Hepatocyte (in vitro differentiated cells): ENCODE measurements around the gene LYSMD4. TPM values are rescaled to one million over a fixed set of nuclear protein-coding genes. Genes with fewer than 3 reads are reported as not detected.
A peak's percentile ranks its signal among the peaks of the same experiment; 100 is the strongest.
"Not testable (repeated sequence)": the region's sequence is repeated elsewhere in the genome, so short reads cannot be mapped to it uniquely, and the experiment has no call there.

Experiments used
- DNase-seq: peaks from one replicate; pipeline ENCODE4 v3.0.0-alpha.2; 2016; ENCODE audit warnings: low spot score
- H2AFZ ChIP-seq: fragments of 200-600 bp; sonication (generic); 2 replicates; pipeline ENCODE4 v1.6.0; 2016; ENCODE audit warnings: antibody characterized with exemption, mild to moderate bottlenecking
- H3K27ac ChIP-seq: fragments of 200-600 bp; sonication (generic); 2 replicates; pipeline ENCODE4 v1.5.1; 2016; ENCODE audit warnings: mild to moderate bottlenecking
- H3K27me3 ChIP-seq: fragments of 200-600 bp; sonication (generic); 2 replicates; pipeline ENCODE4 v1.6.1; 2016
- H3K36me3 ChIP-seq: fragments of 200-600 bp; sonication (generic); replicated peaks from 2 replicates; pipeline ENCODE4 v1.5.1; 2016; ENCODE audit warnings: low read depth; ENCODE audit not compliant: insufficient read depth
- H3K4me1 ChIP-seq: fragments of 200-600 bp; sonication (generic); 2 replicates; pipeline ENCODE4 v1.5.1; 2016; ENCODE audit warnings: mild to moderate bottlenecking, moderate library complexity; ENCODE audit not compliant: insufficient read depth
- H3K4me2 ChIP-seq: fragments of 200-600 bp; sonication (generic); 2 replicates; pipeline ENCODE4 v1.6.0; 2016
- H3K4me3 ChIP-seq: fragments of 200-600 bp; sonication (generic); 2 replicates; pipeline ENCODE4 v1.5.1; 2016; ENCODE audit warnings: mild to moderate bottlenecking
- H3K79me2 ChIP-seq: fragments of 200-600 bp; sonication (generic); 2 replicates; pipeline ENCODE4 v1.6.0; 2017; ENCODE audit warnings: mild to moderate bottlenecking
- H3K9me2 ChIP-seq: fragments of 200-600 bp; sonication (generic); replicated peaks from 2 replicates; pipeline ENCODE4 v1.6.0; 2017; ENCODE audit warnings: mild to moderate bottlenecking; ENCODE audit not compliant: insufficient read depth
- H3K9me3 ChIP-seq: fragments of 200-600 bp; sonication (generic); 2 replicates; pipeline ENCODE4 v1.5.1; 2016; ENCODE audit warnings: low read depth, mild to moderate bottlenecking
- H4K20me1 ChIP-seq: fragments of 200-600 bp; sonication (generic); 2 replicates; pipeline ENCODE4 v1.6.0; 2016; ENCODE audit warnings: mild to moderate bottlenecking; ENCODE audit not compliant: insufficient read depth, poor library complexity, severe bottlenecking
- CTCF ChIP-seq: fragments of 200-600 bp; sonication (generic); IDR thresholded peaks from 2 replicates; pipeline ENCODE4 v1.5.1; 2016; ENCODE audit warnings: antibody characterized with exemption, mild to moderate bottlenecking; ENCODE audit not compliant: poor library complexity
- EZH2 ChIP-seq: fragments of 200-600 bp; sonication (generic); IDR thresholded peaks from 2 replicates; pipeline ENCODE4 v1.6.1; 2016; ENCODE audit warnings: antibody characterized with exemption, mild to moderate bottlenecking, borderline replicate concordance
- EZH2phosphoT487 ChIP-seq: fragments of 200-600 bp; sonication (generic); IDR thresholded peaks from one replicate; pipeline ENCODE4 v1.6.1; 2018; ENCODE audit warnings: antibody characterized with exemption, mild to moderate bottlenecking, low read depth, moderate library complexity; ENCODE audit not compliant: unreplicated experiment, severe bottlenecking
- WGBS: methylation state at CpG from one replicate; pipeline ENCODE4 v1.1.6; 2016; ENCODE audit warnings: low lambda C conversion rate; ENCODE audit errors: missing lambda C conversion rate; 5-methylcytosine and 5-hydroxymethylcytosine counted together
- polyA plus RNA-seq: library from polyadenylated mRNA; unstranded; fragments of >200 nt; fragmentation: Nextera tagmentation; extraction: Ambion mirVana; gene quantifications from 2 replicates; pipeline ENCODE4 v1.2.1, GENCODE V29; 2016
- total RNA-seq: library from RNA; depleted of rRNA; stranded (reverse); fragments of >200 nt; gene quantifications from 2 replicates; pipeline ENCODE4 v1.2.3, GENCODE V29; 2014

Gene LYSMD4
- total RNA-seq (7.7 and 12.8 TPM in 2 replicates), polyA plus RNA-seq (9.0 and 15.4 TPM in 2 replicates)

DNA sequence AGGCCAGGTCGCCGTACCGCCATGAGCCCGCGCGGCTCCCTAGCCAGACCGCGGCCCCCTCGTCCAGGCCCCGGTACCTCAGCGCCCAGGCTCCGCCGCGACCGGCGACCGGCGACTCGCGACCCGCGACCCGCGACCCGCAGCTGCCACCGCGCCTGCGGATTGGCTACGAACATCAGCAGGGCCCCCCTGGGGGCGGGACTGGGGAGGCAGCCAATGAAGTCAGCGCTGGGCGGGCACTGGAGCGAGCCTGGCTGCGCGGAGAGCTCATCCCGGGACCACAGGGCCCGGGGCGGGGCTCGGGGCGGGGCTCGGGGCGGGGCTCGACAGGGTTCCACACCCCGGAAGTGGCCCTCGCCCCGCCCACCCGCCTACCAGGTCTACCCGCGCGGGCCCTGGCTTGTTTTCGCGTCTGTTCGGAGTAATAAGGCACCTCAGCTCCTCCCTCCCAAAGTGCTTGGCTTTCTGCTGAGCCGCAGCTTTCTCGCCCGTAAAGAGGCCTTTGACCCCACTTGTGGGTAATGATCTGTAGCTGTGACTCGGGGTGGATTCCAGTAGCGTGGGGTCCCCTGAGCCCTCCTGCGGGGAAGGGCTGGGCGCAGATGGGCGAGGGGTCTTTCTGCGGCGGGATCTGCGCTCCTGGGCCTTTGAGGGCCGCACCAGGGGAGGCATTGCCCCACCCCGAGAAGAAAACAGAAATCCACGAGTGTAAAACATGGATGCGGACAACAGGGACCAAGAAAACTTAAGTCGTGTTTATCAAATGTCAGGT lies at the start of gene LYSMD4:
LYSMD4 (minus strand) TSS at position 170 of the 772 bp plus-strand sequence. CDS start 1,438 bp downstream, outside the sequence.
- H4K20me1 ChIP-seq = no peaks in the 10 kb centered on the region
- H3K4me2 ChIP-seq = peak within 1 kb of the TSS; percentile 99
- peak within 1 kb of the TSS; percentile 83 for H2AFZ ChIP-seq
- no peaks in the 10 kb centered on the region for H3K36me3 ChIP-seq
- H3K9me2 ChIP-seq = no peaks in the 10 kb centered on the region
- no peaks in the 10 kb centered on the region for H3K9me3 ChIP-seq
- 16% methylated on average over 53 of the region's 69 CpGs for WGBS
- H3K27me3 ChIP-seq = no peaks in the 10 kb centered on the region
- peak within 1 kb of the TSS; percentile 91 for H3K27ac ChIP-seq
- no peak for TF ChIP-seq CTCF
- TF ChIP-seq EZH2phosphoT487 = no peak
- TF ChIP-seq EZH2 = no peak
- H3K4me1 ChIP-seq = peaks cover 15% of the 10 kb centered on the region
- H3K79me2 ChIP-seq = peaks cover 11% of the 10 kb centered on the region
- peak; percentile 98 for DNase-seq
- H3K4me3 ChIP-seq = peak within 1 kb of the TSS; percentile 73

DNA sequence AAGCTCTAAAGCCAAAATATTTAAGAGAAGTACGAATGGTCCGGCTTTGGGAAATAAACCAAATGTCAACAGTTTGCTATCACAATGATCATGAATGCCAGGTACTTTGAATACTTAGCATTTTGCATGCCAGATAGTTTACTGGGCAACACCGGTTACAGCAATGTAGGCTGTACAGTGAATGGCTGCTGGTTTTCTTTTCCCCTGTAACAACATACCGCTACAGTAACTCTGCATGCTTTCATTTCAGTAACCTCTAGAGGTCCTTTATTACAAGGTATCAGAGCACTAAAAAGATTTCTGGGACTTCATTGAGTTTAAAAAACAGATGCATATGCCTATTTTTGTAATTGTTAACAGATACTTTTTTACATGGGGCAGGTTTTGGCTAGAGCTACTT lies 48.8 kb upstream of the LYSMD4 start:
- not testable (repeated sequence) for H3K27ac ChIP-seq, H3K4me1 ChIP-seq, H4K20me1 ChIP-seq, H2AFZ ChIP-seq, H3K79me2 ChIP-seq, H3K9me2 ChIP-seq, DNase-seq, H3K4me2 ChIP-seq, H3K36me3 ChIP-seq, H3K9me3 ChIP-seq, H3K4me3 ChIP-seq, H3K27me3 ChIP-seq
- 31% methylated on average over 2 of the region's 4 CpGs for WGBS

GRCh38 chr15:99777144-99777543 lies 43.9 kb upstream of the LYSMD4 start:
- no peaks in the 10 kb centered on the region for H3K9me2 ChIP-seq
- TF ChIP-seq EZH2phosphoT487 = no peak
- TF ChIP-seq CTCF = no peak
- no peak for TF ChIP-seq EZH2
- H3K4me1 ChIP-seq = no peaks in the 10 kb centered on the region
- no peaks in the 10 kb centered on the region for H3K27me3 ChIP-seq
- no peaks in the 10 kb centered on the region for H3K9me3 ChIP-seq
- no peak overlapping the region for H3K4me3 ChIP-seq
- no peak overlapping the region for H3K27ac ChIP-seq
- no peaks in the 10 kb centered on the region for H4K20me1 ChIP-seq
- H3K79me2 ChIP-seq = no peaks in the 10 kb centered on the region
- no peaks in the 10 kb centered on the region for H3K36me3 ChIP-seq
- H3K4me2 ChIP-seq = no peak overlapping the region
- no peak overlapping the region for H2AFZ ChIP-seq
- WGBS = 89% methylated on average over 1 of the region's 1 CpG
- DNase-seq = no peak

GRCh38 chr15:99764522-99764921 lies 31.3 kb upstream of the LYSMD4 start:
- TF ChIP-seq CTCF (no peak), EZH2 (no peak), EZH2phosphoT487 (no peak)
- peaks cover 8% of the 10 kb centered on the region for H3K4me1 ChIP-seq
- no peak overlapping the region for H2AFZ ChIP-seq
- 71% methylated on average over 3 of the region's 3 CpGs for WGBS
- no peaks in the 10 kb centered on the region for H4K20me1 ChIP-seq
- H3K4me2 ChIP-seq = no peak overlapping the region
- no peaks in the 10 kb centered on the region for H3K27me3 ChIP-seq
- H3K9me3 ChIP-seq = no peaks in the 10 kb centered on the region
- H3K4me3 ChIP-seq = no peak overlapping the region
- no peaks in the 10 kb centered on the region for H3K79me2 ChIP-seq
- H3K36me3 ChIP-seq = no peaks in the 10 kb centered on the region
- no peak for DNase-seq
- no peaks in the 10 kb centered on the region for H3K9me2 ChIP-seq
- no peak overlapping the region for H3K27ac ChIP-seq
